Renal cortical epithelial cell (primary cell): ENCODE results near the gene FDX1. TPM values are rescaled to one million over a fixed set of nuclear protein-coding genes. Genes with fewer than 3 reads are reported as not detected.

ENCODE experiments used
- DNase-seq: peaks from one replicate; pipeline ENCODE4 v3.0.0-alpha.2; 2011; ENCODE audit warnings: low read depth
- total RNA-seq: library from RNA; depleted of rRNA; stranded (reverse); fragments of >200 nt; gene quantifications from 2 replicates; pipeline ENCODE4 v1.2.3, GENCODE V29; 2014

FDX1 gene
- total RNA-seq, 1 donor from 2014 or later, result 13.6 TPM

- no peak for DNase-seq
These were observed 77.6 kb downstream of the FDX1 start for GRCh38 chr11:110507328-110507727.

DNA sequence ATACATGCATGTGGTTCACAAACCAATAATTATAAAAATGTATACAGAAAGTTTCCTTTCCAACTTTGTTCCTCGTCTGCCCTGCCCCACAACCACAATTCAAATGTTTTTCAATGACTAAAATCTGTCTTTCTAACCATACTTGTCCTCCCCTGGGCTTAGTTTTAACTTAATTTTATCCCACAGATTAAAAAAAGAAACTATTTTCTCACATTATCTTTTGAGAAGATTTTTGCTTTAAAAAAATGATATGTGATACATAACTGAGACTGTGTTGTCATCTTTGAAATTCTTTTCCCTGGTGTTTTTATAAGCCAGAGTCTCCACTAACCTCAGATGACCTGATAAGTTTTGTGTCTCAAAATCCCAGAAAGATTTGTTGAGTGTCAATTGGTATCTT lies 79.0 kb downstream of the FDX1 start:
- no peak for DNase-seq

GRCh38 chr11:110509472-110509871 lies 79.7 kb downstream of the FDX1 start:
- no peak for DNase-seq

DNA sequence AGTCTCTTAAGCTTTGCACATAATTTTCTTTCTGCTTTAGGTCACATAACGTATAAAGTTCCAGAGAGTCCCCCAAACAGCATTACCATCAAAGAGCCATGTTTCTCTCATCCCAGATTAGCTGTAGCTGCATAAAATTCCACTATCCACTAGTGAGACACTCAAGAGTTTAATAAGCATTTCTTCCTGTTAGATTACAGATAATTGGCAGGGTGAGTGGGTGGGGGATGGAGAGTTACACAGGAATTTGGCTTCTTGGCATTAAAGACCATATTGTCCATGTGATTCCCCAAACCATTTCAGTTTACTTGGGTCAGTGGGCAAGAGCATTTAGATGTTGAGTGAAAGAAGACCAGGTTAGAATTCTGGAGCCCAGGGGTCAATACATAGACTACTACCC lies 82.3 kb downstream of the FDX1 start:
- DNase-seq, result no peak

- DNase-seq, result no peak
These were observed 83.6 kb downstream of the FDX1 start for GRCh38 chr11:110513259-110513801.

DNA sequence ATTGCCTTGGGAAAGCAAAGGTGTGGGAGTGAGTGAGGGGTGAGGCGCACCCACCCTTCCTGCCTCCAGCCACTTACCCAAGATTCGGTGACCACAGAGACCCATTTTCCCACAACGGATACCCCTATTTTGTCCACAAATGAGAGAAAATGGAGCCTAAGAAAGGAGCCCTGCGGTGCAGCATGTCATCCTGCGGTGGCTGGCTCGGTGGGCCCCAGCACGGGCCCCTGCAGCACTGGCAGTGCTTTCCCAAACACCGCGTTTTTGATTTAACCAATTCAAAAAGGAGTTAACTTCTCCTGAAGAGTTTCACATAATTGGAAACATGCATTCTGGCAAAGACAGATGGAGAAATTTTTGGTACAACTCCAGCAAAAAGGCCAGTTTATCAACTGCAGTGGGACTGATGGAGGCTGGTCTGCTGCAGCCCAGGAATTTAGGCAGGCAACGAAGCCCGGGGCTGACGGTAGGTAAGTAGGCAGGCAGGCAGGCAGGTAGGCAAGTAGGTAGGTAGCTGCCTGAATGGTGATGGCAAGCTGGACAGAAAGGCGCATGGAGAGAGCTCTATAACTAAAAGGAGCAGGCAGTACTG lies 84.2 kb downstream of the FDX1 start:
- no peak for DNase-seq

Other genes starting within 250 kb of the FDX1 start
- 76.4 and 126 TPM in 2 replicates for gene RDX, start 133.3 kb upstream of the FDX1 start, total RNA-seq